ENCODE measurements around the gene PISD. TPM values are rescaled to one million over a fixed set of nuclear protein-coding genes. Genes with fewer than 3 reads are reported as not detected.

The PISD gene
- total and polyA plus RNA-seq, 2 donors (not counting 3 experiments of a cell fraction or from before 2014, with no cell fraction given), result 53.4 to 58.0 TPM

DNA sequence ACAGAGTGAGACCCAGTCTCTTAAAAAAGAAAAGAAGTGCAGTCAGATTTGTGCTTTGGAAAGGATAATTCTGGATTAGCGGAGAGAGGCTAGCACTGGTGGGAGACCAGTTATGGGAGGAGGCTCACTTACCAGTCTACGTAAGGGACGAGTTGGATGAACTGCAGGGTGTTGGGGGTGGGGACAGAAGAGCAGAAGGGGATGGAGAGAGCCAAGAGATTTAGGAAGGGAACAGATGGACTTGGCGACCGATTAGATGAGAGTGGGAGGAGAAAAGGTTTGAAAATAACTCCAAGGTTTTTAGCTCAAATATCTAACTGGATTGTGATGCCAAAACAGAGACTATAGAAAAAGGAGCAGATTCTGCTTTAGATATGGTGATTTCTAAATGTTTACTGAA, 84.3 kb downstream of the PISD start:
- dilution Hi-C loops (cut with MboI; ENCODE audit: extremely low pct_ligation_motif_present, low sequenced_read_pairs), result no loop called here
- TF ChIP-seq POLR2AphosphoS5 (IDR thresholded peaks at IDR 0.05; ENCODE audit: insufficient read depth, low read depth, low read length) (no peak), JUN (IDR thresholded peaks at IDR 0.05; ENCODE audit: borderline replicate concordance, insufficient read depth, insufficient read length, low read depth) (no peak), EZH2 (IDR thresholded peaks at IDR 0.05; ENCODE audit: borderline replicate concordance, low read depth, low read length, severe bottlenecking) (no peak)
- Histone ChIP-seq H3K9me1 (replicated peaks; ENCODE audit: control insufficient read depth, extremely low read depth, insufficient read depth, low read length) (no peaks in the 10 kb centered on the region), H3K4me1 (ENCODE audit: control insufficient read depth, extremely low read depth, insufficient read depth, low read length) (no peaks in the 10 kb centered on the region), H3K79me2 (ENCODE audit: control insufficient read depth, insufficient read depth, low read length) (no peaks in the 10 kb centered on the region), H3K36me3 (ENCODE audit: control insufficient read depth in 2 of 2, extremely low read depth in 1 of 2, insufficient read depth in 2 of 2, low read length in 2 of 2) (peaks cover 2 to 8% of the 10 kb centered on the region in 2 experiments), H3K9ac (replicated peaks; ENCODE audit: extremely low read depth, insufficient read depth, low read length) (no peak overlapping the region), H3K4me2 (ENCODE audit: insufficient read depth, low read length) (no peak overlapping the region), H3K27me3 (ENCODE audit: control insufficient read depth in 2 of 2, insufficient read depth in 2 of 2, low read length in 2 of 2) (no peaks in the 10 kb centered on the region), H3K9me3 (replicated peaks; ENCODE audit: control insufficient read depth, insufficient read depth, low read length) (no peaks in the 10 kb centered on the region), H2AFZ (ENCODE audit: low read depth, low read length) (no peak overlapping the region), H4K20me1 (replicated peaks; ENCODE audit: control insufficient read depth, extremely low read depth, insufficient read depth, low read length) (no peaks in the 10 kb centered on the region), H3K4me3 (replicated peaks in 1 of 3; ENCODE audit: insufficient read depth in 1 of 3, low read depth in 1 of 3, low read length in 3 of 3) (no peak overlapping the region), H3K27ac (ENCODE audit: insufficient read depth, low read depth, low read length) (no peak overlapping the region)
- DNase-seq (ENCODE audit: low read depth, low spot score) (no peak), FAIRE-seq (no peak)
- intact Hi-C loops (cut with micrococcal nuclease), result no loop called here
- BruUV-seq (replicated peaks), result no TSS peak
- ChIA-PET POLR2A (interaction anchor here (0.6 kb wide), 1 partner anchor 35 kb away, joined by 3 read pairs; no protein-coding TSS in a partner anchor), CTCF (interaction anchor here (1.1 to 2.2 kb wide), 2 partner anchors 21 to 393 kb away, joined by 3 to 4 read pairs; no protein-coding TSS in a partner anchor)

DNA sequence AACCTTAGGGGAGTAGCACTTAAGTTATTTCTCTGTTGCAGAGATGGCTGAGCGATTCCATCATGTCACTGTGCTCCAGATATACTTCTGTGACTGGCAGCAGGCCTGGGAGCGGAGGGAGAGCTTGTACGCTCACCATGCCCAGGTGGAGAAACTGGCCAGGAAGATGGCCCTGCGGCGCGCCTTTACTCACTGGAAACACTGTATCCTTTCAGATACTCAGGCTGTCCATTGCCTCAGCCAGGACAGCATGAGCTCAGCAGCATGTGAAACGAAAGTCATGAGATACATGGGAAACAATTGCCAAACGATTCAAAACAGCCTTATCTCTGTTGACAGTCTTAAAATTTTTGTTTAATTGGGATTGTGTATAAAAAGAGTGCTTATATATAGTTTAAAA, 86.8 kb downstream of the PISD start:
- no peak for FAIRE-seq
- peaks cover 2 to 8% of the 10 kb centered on the region in 2 experiments for H3K36me3 ChIP-seq (ENCODE audit: control insufficient read depth in 2 of 2, extremely low read depth in 1 of 2, insufficient read depth in 2 of 2, low read length in 2 of 2)
- H3K9ac ChIP-seq (replicated peaks; ENCODE audit: extremely low read depth, insufficient read depth, low read length), result no peak overlapping the region
- H3K27me3 ChIP-seq (ENCODE audit: control insufficient read depth in 2 of 2, insufficient read depth in 2 of 2, low read length in 2 of 2), result no peaks in the 10 kb centered on the region
- CTCF ChIA-PET, result interaction anchor here (0.6 to 1.1 kb wide), 2 partner anchors 18 to 256 kb away, joined by 3 read pairs; no protein-coding TSS in a partner anchor
- H3K9me1 ChIP-seq (replicated peaks; ENCODE audit: control insufficient read depth, extremely low read depth, insufficient read depth, low read length), result no peaks in the 10 kb centered on the region
- no peak overlapping the region for H3K27ac ChIP-seq (ENCODE audit: insufficient read depth, low read depth, low read length)
- H2AFZ ChIP-seq (ENCODE audit: low read depth, low read length), result no peak overlapping the region
- H3K79me2 ChIP-seq (ENCODE audit: control insufficient read depth, insufficient read depth, low read length), result no peaks in the 10 kb centered on the region
- TF ChIP-seq, protein P1, sequence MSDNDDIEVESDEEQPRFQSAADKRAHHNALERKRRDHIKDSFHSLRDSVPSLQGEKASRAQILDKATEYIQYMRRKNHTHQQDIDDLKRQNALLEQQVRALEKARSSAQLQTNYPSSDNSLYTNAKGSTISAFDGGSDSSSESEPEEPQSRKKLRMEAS (IDR thresholded peaks at IDR 0.05; ENCODE audit: insufficient read depth, insufficient read length), result no peak
- TF ChIP-seq JUN (IDR thresholded peaks at IDR 0.05; ENCODE audit: borderline replicate concordance, insufficient read depth, insufficient read length, low read depth), result no peak
- no peak for TF ChIP-seq FOS (IDR thresholded peaks at IDR 0.05; ENCODE audit: borderline replicate concordance, insufficient read depth, low read length)
- TF ChIP-seq POLR2AphosphoS5 (IDR thresholded peaks at IDR 0.05; ENCODE audit: insufficient read depth, low read depth, low read length), result no peak
- TF ChIP-seq POLR2A (IDR thresholded peaks at IDR 0.05; ENCODE audit: low read depth, low read length), result no peak
- TF ChIP-seq, protein P2, sequence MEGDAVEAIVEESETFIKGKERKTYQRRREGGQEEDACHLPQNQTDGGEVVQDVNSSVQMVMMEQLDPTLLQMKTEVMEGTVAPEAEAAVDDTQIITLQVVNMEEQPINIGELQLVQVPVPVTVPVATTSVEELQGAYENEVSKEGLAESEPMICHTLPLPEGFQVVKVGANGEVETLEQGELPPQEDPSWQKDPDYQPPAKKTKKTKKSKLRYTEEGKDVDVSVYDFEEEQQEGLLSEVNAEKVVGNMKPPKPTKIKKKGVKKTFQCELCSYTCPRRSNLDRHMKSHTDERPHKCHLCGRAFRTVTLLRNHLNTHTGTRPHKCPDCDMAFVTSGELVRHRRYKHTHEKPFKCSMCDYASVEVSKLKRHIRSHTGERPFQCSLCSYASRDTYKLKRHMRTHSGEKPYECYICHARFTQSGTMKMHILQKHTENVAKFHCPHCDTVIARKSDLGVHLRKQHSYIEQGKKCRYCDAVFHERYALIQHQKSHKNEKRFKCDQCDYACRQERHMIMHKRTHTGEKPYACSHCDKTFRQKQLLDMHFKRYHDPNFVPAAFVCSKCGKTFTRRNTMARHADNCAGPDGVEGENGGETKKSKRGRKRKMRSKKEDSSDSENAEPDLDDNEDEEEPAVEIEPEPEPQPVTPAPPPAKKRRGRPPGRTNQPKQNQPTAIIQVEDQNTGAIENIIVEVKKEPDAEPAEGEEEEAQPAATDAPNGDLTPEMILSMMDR (IDR thresholded peaks at IDR 0.05; ENCODE audit: extremely low read depth in 1 of 2, insufficient read depth in 1 of 2, low read depth in 1 of 2, low read length in 2 of 2), result no peak
- no peak for TF ChIP-seq GATA2 (IDR thresholded peaks at IDR 0.05; ENCODE audit: insufficient read depth, insufficient read length, low read depth, low read length)
- TF ChIP-seq EZH2 (IDR thresholded peaks at IDR 0.05; ENCODE audit: borderline replicate concordance, low read depth, low read length, severe bottlenecking), result no peak
- no peak for TF ChIP-seq MYC (IDR thresholded peaks at IDR 0.05; ENCODE audit: low read depth, low read length)
- no peaks in the 10 kb centered on the region for H3K4me1 ChIP-seq (ENCODE audit: control insufficient read depth, extremely low read depth, insufficient read depth, low read length)
- H3K9me3 ChIP-seq (replicated peaks; ENCODE audit: control insufficient read depth, insufficient read depth, low read length), result no peaks in the 10 kb centered on the region
- no peak for DNase-seq (ENCODE audit: low read depth, low spot score)
- POLR2A ChIA-PET, result interaction anchor here (0.6 kb wide), 1 partner anchor 82 kb away, joined by 3 read pairs; no protein-coding TSS in a partner anchor
- H4K20me1 ChIP-seq (replicated peaks; ENCODE audit: control insufficient read depth, extremely low read depth, insufficient read depth, low read length), result no peaks in the 10 kb centered on the region
- no peak overlapping the region for H3K4me3 ChIP-seq (replicated peaks in 1 of 3; ENCODE audit: insufficient read depth in 1 of 3, low read depth in 1 of 3, low read length in 3 of 3)
- intact Hi-C loops (cut with micrococcal nuclease), result no loop called here
- dilution Hi-C loops (cut with MboI; ENCODE audit: extremely low pct_ligation_motif_present, low sequenced_read_pairs), result no loop called here
- no peak overlapping the region for H3K4me2 ChIP-seq (ENCODE audit: insufficient read depth, low read length)
- BruUV-seq (replicated peaks), result no TSS peak
